Measurements from ENCODE around the gene MRPL55.

The MRPL55 gene

GRCh38 chr1:228152097-228152917 lies 43.2 kb upstream of the MRPL55 start:
- no peak for DNase-seq (ENCODE audit: low read depth in 1 of 2, low spot score in 1 of 2)
- Histone ChIP-seq H3K27me3 (ENCODE audit: insufficient read depth, poor library complexity, severe bottlenecking) (no peaks in the 10 kb centered on the region), H3K4me3 (replicated peaks; ENCODE audit: insufficient read depth, low read length) (no peak overlapping the region), H3K27ac (replicated peaks) (no peak overlapping the region)
- TF ChIP-seq GABPA (IDR thresholded peaks at IDR 0.05; ENCODE audit: low read depth) = no peak
- TF ChIP-seq CTCF (IDR thresholded peaks at IDR 0.05; ENCODE audit: insufficient read depth, low read length) = no peak
- TF ChIP-seq SPI1 (IDR thresholded peaks at IDR 0.05; ENCODE audit: borderline replicate concordance, low read depth) = no peak
- TF ChIP-seq POLR2AphosphoS5 (IDR thresholded peaks at IDR 0.05; ENCODE audit: low read depth) = no peak
- TF ChIP-seq REST (IDR thresholded peaks at IDR 0.05; ENCODE audit: insufficient replicate concordance, low read depth) = no peak

- no peak overlapping the region for H3K4me3 ChIP-seq (replicated peaks; ENCODE audit: insufficient read depth, low read length)
- DNase-seq (ENCODE audit: low read depth in 1 of 2, low spot score in 1 of 2) = no peak
- H3K27ac ChIP-seq (replicated peaks) = no peak overlapping the region
- no peaks in the 10 kb centered on the region for H3K27me3 ChIP-seq (ENCODE audit: insufficient read depth, poor library complexity, severe bottlenecking)
- TF ChIP-seq SPI1 (IDR thresholded peaks at IDR 0.05; ENCODE audit: borderline replicate concordance, low read depth) = no peak
- no peak for TF ChIP-seq GABPA (IDR thresholded peaks at IDR 0.05; ENCODE audit: low read depth)
- no peak for TF ChIP-seq REST (IDR thresholded peaks at IDR 0.05; ENCODE audit: insufficient replicate concordance, low read depth)
- TF ChIP-seq POLR2AphosphoS5 (IDR thresholded peaks at IDR 0.05; ENCODE audit: low read depth) = no peak
- no peak for TF ChIP-seq CTCF (IDR thresholded peaks at IDR 0.05; ENCODE audit: insufficient read depth, low read length)
These were observed 42.3 kb upstream of the MRPL55 start for GRCh38 chr1:228151180-228151925.

- H3K27me3 ChIP-seq (ENCODE audit: insufficient read depth, poor library complexity, severe bottlenecking) = no peaks in the 10 kb centered on the region
- DNase-seq (ENCODE audit: low read depth in 1 of 2, low spot score in 1 of 2) = no peak
- no peak overlapping the region for H3K27ac ChIP-seq (replicated peaks)
- TF ChIP-seq POLR2AphosphoS5 (IDR thresholded peaks at IDR 0.05; ENCODE audit: low read depth) (no peak), CTCF (IDR thresholded peaks at IDR 0.05; ENCODE audit: insufficient read depth, low read length) (no peak), REST (IDR thresholded peaks at IDR 0.05; ENCODE audit: insufficient replicate concordance, low read depth) (no peak), GABPA (IDR thresholded peaks at IDR 0.05; ENCODE audit: low read depth) (no peak), SPI1 (IDR thresholded peaks at IDR 0.05; ENCODE audit: borderline replicate concordance, low read depth) (no peak)
- H3K4me3 ChIP-seq (replicated peaks; ENCODE audit: insufficient read depth, low read length) = no peak overlapping the region
These were observed 41.5 kb upstream of the MRPL55 start for GRCh38 chr1:228150461-228151179.
